ENCODE data around the gene MS4A15.

The MS4A15 gene

DNA sequence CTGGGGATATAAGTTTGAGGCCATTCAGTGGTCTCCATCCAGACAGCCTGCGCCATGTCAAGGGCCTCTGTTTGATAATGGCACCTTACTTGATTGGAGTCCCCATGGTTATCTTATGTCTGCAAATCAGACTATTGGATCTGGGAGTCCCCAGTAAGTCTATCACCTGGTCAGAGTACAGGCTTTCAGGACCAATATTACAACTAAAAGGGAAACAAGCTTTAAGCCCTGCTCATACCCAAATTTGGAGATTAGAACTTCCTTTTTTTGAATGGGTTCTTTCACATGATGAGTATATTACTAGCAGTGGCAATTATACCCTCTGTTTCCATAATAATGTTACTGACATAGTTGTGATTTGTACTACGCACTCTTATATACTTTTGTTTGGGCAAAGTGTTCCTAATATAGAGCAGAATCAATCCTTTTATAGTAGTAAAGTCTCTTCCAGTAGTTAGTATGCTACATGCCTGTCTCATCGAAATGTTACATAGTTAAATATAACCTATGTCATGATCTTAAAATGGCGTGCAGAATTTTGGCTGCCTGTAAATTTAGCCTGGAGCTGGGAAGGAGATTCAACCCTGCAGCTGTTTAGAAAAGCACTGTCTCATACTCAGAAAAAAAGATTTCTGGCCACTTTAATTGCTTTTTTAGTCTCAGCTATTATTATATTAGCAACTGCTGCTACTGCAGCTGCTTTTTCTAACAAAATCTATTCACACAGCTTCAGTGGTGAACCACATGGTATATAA, 4.9 kb downstream of the MS4A15 start:
- DNase-seq (ENCODE audit: low read depth in 1 of 2, low spot score in 1 of 2), result no peak
- in situ Hi-C loops (cut with HindIII; ENCODE audit: low pct_unique_long_range_greater_than_20kb, low sequenced_read_pairs), result no loop called here
- TF ChIP-seq JUND (IDR thresholded peaks at IDR 0.05; ENCODE audit: low read depth), result no peak

DNA sequence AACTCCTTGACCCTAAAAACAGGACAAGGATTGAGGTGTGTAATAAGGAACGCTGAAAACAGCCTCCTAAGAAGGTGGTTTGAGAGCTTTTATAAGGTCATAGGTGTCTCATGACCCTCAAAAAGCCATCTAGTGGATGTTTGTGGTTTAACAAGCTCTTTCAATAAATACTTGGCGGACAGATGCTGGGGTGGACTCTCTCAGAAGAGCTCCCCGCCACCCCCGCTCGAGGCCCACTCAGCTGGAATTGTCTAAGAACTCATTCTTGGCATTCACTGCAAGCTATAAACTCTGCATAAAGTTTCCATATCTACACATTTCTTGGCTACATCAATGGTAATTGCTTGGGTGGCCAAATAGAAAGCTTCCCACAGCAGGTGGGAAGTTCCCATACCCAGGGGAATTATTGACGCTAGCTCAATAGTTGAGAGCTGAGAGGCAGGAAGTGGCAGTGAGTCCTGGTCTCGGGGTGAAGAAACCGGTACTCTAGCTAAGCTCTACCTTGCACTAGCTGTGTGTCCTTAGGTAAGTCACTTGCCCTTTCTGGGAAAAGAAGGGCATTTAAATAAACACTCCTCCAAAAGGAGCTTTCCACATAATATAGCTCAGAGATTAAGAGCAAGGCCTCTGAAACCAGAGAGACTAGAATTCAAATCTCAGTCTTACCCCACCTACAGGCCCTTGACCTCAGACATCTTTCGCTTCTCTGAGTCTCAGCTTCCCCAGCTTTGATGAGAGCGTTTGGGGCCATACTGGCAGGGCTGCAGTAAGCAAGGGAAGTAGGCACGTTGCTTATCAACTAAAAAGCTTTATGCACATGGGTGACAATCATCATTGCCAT, 6.4 kb downstream of the MS4A15 start:
- in situ Hi-C loops (cut with HindIII; ENCODE audit: low pct_unique_long_range_greater_than_20kb, low sequenced_read_pairs), result no loop called here
- TF ChIP-seq JUND (IDR thresholded peaks at IDR 0.05; ENCODE audit: low read depth), result no peak
- DNase-seq (ENCODE audit: low read depth in 1 of 2, low spot score in 1 of 2), result peak in 1 of 2 experiments; percentile 73

GRCh38 chr11:60763692-60764369, 7.2 kb downstream of the MS4A15 start:
- no peak for DNase-seq (ENCODE audit: low read depth in 1 of 2, low spot score in 1 of 2)
- in situ Hi-C loops (cut with HindIII; ENCODE audit: low pct_unique_long_range_greater_than_20kb, low sequenced_read_pairs), result no loop called here
- TF ChIP-seq JUND (IDR thresholded peaks at IDR 0.05; ENCODE audit: low read depth), result no peak

DNA sequence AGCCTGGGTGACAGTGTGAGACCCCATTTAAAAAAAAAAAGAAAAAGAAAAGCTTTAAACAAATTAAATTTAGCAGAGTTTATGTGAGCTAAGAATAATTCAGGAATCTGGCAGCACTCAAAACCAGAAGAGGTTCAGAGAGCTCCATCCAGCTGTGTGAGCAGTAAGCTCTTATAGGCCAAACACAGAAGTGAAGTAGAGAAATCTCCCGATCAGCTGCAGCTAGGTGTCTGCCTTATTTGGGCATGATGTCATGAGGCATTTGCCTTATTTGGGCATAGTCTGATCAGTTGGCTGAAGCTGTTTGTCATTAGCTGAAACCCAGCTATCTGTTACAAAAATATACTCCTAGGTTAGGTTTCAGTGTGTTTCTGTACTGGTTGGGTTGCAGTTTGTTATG, 8.2 kb downstream of the MS4A15 start:
- in situ Hi-C loops (cut with HindIII; ENCODE audit: low pct_unique_long_range_greater_than_20kb, low sequenced_read_pairs), result no loop called here
- TF ChIP-seq JUND (IDR thresholded peaks at IDR 0.05; ENCODE audit: low read depth), result no peak
- peak in 1 of 2 experiments; percentile 35 for DNase-seq (ENCODE audit: low read depth in 1 of 2, low spot score in 1 of 2)

DNA sequence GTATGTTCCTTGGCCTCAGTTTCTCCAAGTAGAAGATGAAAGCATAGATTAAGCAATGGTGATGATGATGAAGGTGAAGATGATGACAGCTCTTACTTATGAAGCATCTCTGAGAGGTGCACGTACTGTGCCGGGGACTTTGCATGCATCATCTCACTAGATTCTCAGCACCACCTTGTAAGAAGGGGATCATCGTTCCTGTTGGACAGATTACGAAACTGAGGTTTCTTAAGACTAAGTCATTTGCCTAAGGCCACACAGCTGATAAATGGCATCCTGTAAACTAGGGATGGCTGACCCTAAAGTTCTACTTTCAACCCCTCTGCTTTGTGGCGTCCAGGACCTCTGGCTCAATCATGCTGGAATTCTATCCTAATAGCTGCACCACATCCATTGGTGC, 8.7 kb downstream of the MS4A15 start:
- no peak for TF ChIP-seq JUND (IDR thresholded peaks at IDR 0.05; ENCODE audit: low read depth)
- DNase-seq (ENCODE audit: low read depth in 1 of 2, low spot score in 1 of 2), result no peak
- in situ Hi-C loops (cut with HindIII; ENCODE audit: low pct_unique_long_range_greater_than_20kb, low sequenced_read_pairs), result no loop called here

- in situ Hi-C loops (cut with HindIII; ENCODE audit: low pct_unique_long_range_greater_than_20kb, low sequenced_read_pairs), result no loop called here
- TF ChIP-seq JUND (IDR thresholded peaks at IDR 0.05; ENCODE audit: low read depth), result no peak
- no peak for DNase-seq (ENCODE audit: low read depth in 1 of 2, low spot score in 1 of 2)
Measured at GRCh38 chr11:60766547-60766946, 9.9 kb downstream of the MS4A15 start.

DNA sequence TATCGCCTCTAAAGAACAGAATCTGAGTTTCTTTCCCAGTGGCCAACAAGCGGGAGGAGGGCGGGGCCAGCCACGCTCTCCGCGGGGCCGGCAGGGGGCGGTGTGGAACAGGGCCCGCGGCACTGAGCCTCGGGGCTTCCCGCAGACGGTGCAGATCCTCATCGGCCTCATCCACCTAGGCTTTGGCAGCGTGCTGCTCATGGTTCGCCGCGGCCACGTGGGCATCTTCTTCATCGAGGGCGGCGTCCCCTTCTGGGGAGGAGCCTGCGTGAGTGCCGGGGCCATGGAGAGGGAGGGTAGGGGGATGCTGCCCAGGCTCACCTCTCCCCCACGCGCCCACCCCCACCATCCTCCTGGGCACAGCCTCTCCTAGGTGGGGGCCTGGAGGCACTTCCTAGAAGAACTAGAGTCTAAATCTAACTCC, 10.7 kb downstream of the MS4A15 start:
- TF ChIP-seq JUND (IDR thresholded peaks at IDR 0.05; ENCODE audit: low read depth), result no peak
- in situ Hi-C loops (cut with HindIII; ENCODE audit: low pct_unique_long_range_greater_than_20kb, low sequenced_read_pairs), result no loop called here
- no peak for DNase-seq (ENCODE audit: low read depth in 1 of 2, low spot score in 1 of 2)

- TF ChIP-seq JUND (IDR thresholded peaks at IDR 0.05; ENCODE audit: low read depth), result no peak
- DNase-seq (ENCODE audit: low read depth in 1 of 2, low spot score in 1 of 2), result no peak
- in situ Hi-C loops (cut with HindIII; ENCODE audit: low pct_unique_long_range_greater_than_20kb, low sequenced_read_pairs), result no loop called here
Measured at GRCh38 chr11:60768202-60768601, 11.5 kb downstream of the MS4A15 start.

GRCh38 chr11:60769273-60769672, 12.6 kb downstream of the MS4A15 start:
- TF ChIP-seq JUND (IDR thresholded peaks at IDR 0.05; ENCODE audit: low read depth), result no peak
- in situ Hi-C loops (cut with HindIII; ENCODE audit: low pct_unique_long_range_greater_than_20kb, low sequenced_read_pairs), result no loop called here
- no peak for DNase-seq (ENCODE audit: low read depth in 1 of 2, low spot score in 1 of 2)

GRCh38 chr11:60769811-60770210, 13.1 kb downstream of the MS4A15 start:
- in situ Hi-C loops (cut with HindIII; ENCODE audit: low pct_unique_long_range_greater_than_20kb, low sequenced_read_pairs), result no loop called here

DNA sequence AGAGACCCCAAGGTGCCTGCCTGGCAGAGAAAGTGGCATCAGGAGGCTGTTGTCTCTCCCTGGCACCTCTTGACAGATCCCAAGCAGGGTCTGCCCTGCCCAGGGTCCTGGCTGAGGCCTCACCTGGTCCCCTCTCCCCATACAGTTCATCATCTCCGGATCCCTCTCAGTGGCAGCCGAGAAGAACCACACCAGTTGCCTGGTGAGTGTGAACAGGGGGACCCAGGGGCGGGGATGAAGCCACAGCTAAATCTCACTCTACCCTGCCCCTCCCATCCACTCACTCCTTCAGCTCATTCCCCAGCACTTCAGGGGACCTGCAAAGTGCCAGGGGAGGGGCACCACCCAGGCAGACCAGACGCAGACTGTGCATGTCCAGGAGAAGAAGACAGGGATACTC, 14.5 kb downstream of the MS4A15 start:
- no peak for DNase-seq (ENCODE audit: low read depth in 1 of 2, low spot score in 1 of 2)
- in situ Hi-C loops (cut with HindIII; ENCODE audit: low pct_unique_long_range_greater_than_20kb, low sequenced_read_pairs), result no loop called here
- TF ChIP-seq JUND (IDR thresholded peaks at IDR 0.05; ENCODE audit: low read depth), result no peak

More at GRCh38 chr11:60769811-60770210, 13.1 kb downstream of the MS4A15 start:
- no peak for DNase-seq (ENCODE audit: low read depth in 1 of 2, low spot score in 1 of 2)
- TF ChIP-seq JUND (IDR thresholded peaks at IDR 0.05; ENCODE audit: low read depth), result no peak

DNA sequence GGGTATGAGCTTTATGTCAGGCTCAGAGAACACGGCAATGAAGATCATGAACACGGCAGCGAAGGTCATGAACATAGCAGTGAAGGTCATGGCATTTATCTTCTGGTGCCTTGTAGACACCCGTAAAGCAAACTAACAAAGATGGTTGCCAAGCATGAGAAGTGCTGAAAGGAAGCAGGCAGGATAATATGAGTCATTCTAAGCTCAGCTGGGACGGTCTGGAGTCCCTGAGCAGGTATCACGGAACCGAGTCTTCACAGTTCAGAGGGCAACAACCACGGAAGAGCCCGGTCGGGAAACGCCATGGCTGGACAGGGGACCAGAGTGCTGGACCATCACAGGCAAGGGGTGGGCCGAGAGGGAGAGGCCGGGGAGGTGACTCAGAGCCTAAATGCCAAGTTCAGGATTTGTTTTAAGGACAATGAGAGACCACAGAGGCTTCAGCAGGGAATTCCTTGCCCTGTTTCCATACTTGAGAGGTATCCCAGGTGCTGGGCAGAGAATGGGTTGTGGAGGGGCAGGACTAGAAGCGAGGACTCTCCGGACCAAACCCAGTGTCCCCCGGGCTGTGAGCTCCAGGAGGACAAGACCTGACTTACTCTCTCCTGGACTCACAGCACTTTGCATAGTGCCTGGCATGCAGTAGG, 15.3 kb downstream of the MS4A15 start:
- TF ChIP-seq JUND (IDR thresholded peaks at IDR 0.05; ENCODE audit: low read depth), result no peak
- in situ Hi-C loops (cut with HindIII; ENCODE audit: low pct_unique_long_range_greater_than_20kb, low sequenced_read_pairs), result no loop called here
- no peak for DNase-seq (ENCODE audit: low read depth in 1 of 2, low spot score in 1 of 2)
